HepG2 (cell line): ENCODE measurements around the gene RASSF7. TPM values are rescaled to one million over a fixed set of nuclear protein-coding genes. Genes with fewer than 3 reads are reported as not detected.

Experiments
- EP300 ChIP-seq, 3 experiments: sonication (generic) in 1 of 3; formaldehyde crosslinking in 1 of 3; IDR thresholded peaks; 2 replicates each; pipeline versions ENCODE4 v1.5.1 to v1.6.1; 2011 to 2020; ENCODE audit warnings: low read depth in 2 of 3, low read length in 2 of 3, borderline replicate concordance in 1 of 3, improper control_type of control experiment in 1 of 3, mild to moderate bottlenecking in 1 of 3, missing genetic modification reagents in 1 of 3, moderate library complexity in 1 of 3
- GATAD1 ChIP-seq: IDR thresholded peaks from 2 replicates; pipeline ENCODE4 v1.6.1; 2016; ENCODE audit warnings: missing genetic modification reagents, missing compliant biosample characterization
- HOXA3 ChIP-seq: sonication (generic); formaldehyde crosslinking; IDR thresholded peaks from 2 replicates; pipeline ENCODE4 v1.5.0; 2020; ENCODE audit warnings: missing genetic modification reagents
- HOXA9 ChIP-seq: sonication (generic); formaldehyde crosslinking; IDR thresholded peaks from 2 replicates; pipeline ENCODE4 v1.8.1; 2022; ENCODE audit warnings: missing genetic modification reagents, mild to moderate bottlenecking, moderate library complexity, borderline replicate concordance
- NFATC3 ChIP-seq: sonication (generic); formaldehyde crosslinking; IDR thresholded peaks from 2 replicates; pipeline ENCODE4 v1.5.1; 2020; ENCODE audit warnings: mild to moderate bottlenecking, missing genetic modification reagents
- NFKB2 ChIP-seq: sonication (generic); formaldehyde crosslinking; IDR thresholded peaks from 2 replicates; pipeline ENCODE4 v1.4.0; 2020; ENCODE audit warnings: missing genetic modification reagents, borderline replicate concordance
- SAP130 ChIP-seq: IDR thresholded peaks from 2 replicates; pipeline ENCODE4 v1.6.1; 2016; ENCODE audit warnings: low read depth
- SP1 ChIP-seq, 2 experiments: fragments of 450-650 bp in 1 of 2; sonication (generic) in 1 of 2; formaldehyde crosslinking in 1 of 2; IDR thresholded peaks; 2 replicates each; pipeline versions ENCODE4 v1.4.0 to v1.6.1; 2016 to 2020; ENCODE audit warnings: missing genetic modification reagents in 1 of 2
- SRSF4 ChIP-seq: fragments of 200-400 bp; formaldehyde crosslinking; IDR thresholded peaks from one replicate; pipeline ENCODE4 v1.6.1; 2018; ENCODE audit warnings: mild to moderate bottlenecking, low read depth, low read length, moderate library complexity; ENCODE audit not compliant: poor library complexity, severe bottlenecking
- TBX2 ChIP-seq: sonication (generic); formaldehyde crosslinking; IDR thresholded peaks from 2 replicates; pipeline ENCODE4 v1.5.0; 2020; ENCODE audit warnings: missing genetic modification reagents, mild to moderate bottlenecking, borderline replicate concordance
- ZFX ChIP-seq: sonication (generic); formaldehyde crosslinking; IDR thresholded peaks from 2 replicates; pipeline ENCODE4 v1.4.0; 2020; ENCODE audit warnings: mild to moderate bottlenecking, low read depth, missing genetic modification reagents, moderate library complexity
- ZNF225 ChIP-seq: sonication (generic); formaldehyde crosslinking; IDR thresholded peaks from 2 replicates; pipeline ENCODE4 v1.4.0; 2020; ENCODE audit warnings: mild to moderate bottlenecking, missing genetic modification reagents
- ZNF703 ChIP-seq: sonication (generic); formaldehyde crosslinking; IDR thresholded peaks from 2 replicates; pipeline ENCODE4 v1.5.1; 2020; ENCODE audit warnings: missing genetic modification reagents, mild to moderate bottlenecking, moderate library complexity, borderline replicate concordance
- ZNF878 ChIP-seq: sonication (generic); formaldehyde crosslinking; IDR thresholded peaks from 2 replicates; pipeline ENCODE4 v1.8.1; 2023; ENCODE audit warnings: mild to moderate bottlenecking, missing genetic modification reagents, moderate library complexity
- ZNF891 ChIP-seq: sonication (generic); formaldehyde crosslinking; IDR thresholded peaks from 2 replicates; pipeline ENCODE4 v1.5.0; 2020; ENCODE audit warnings: mild to moderate bottlenecking, missing genetic modification reagents
- polyA plus RNA-seq, 8 experiments: library from polyadenylated mRNA; depleted of rRNA in 3 of 8; stranded (reverse) in 7 of 8; unstranded in 1 of 8; fragments of >200 nt; fragmentation: Illumina TruSeq in 4 of 8; extraction: Trizol in 4 of 8; gene quantifications; 2 replicates each; pipeline versions ENCODE4 v1.2.1 to v1.2.3, GENCODE V29; 2011 to 2016; ENCODE audit warnings: low read depth in 4 of 8, missing spikeins in 1 of 8, mixed read lengths in 1 of 8; ENCODE audit not compliant: insufficient read depth in 1 of 8
- total RNA-seq, 5 experiments: library from RNA; depleted of rRNA; stranded (reverse); fragments of >200 nt; fragmentation: Illumina TruSeq; extraction: Trizol; gene quantifications; 2 replicates each; pipeline ENCODE4 v1.2.3, GENCODE V29; 2016; ENCODE audit warnings: low read depth in 1 of 5
- TF ChIP-seq, protein P1 (sequence below): fragments of 450-650 bp; IDR thresholded peaks from 2 replicates; pipeline ENCODE4 v1.6.1; 2016
- TF ChIP-seq, protein P2 (sequence below): sonication (generic); formaldehyde crosslinking; IDR thresholded peaks from 2 replicates; pipeline ENCODE4 v1.8.0; 2022; ENCODE audit warnings: mild to moderate bottlenecking, missing genetic modification reagents, borderline replicate concordance
- TF ChIP-seq, protein P3 (sequence below): conservative IDR thresholded peaks from 2 replicates; pipeline ENCODE4 v1.6.1; 2018; ENCODE audit warnings: missing genetic modification reagents
- TF ChIP-seq, protein P4 (sequence below): sonication (generic); formaldehyde crosslinking; IDR thresholded peaks from 2 replicates; pipeline ENCODE4 v1.4.0; 2020; ENCODE audit warnings: missing genetic modification reagents
- TF ChIP-seq, protein P5 (sequence below): sonication (generic); formaldehyde crosslinking; IDR thresholded peaks from 2 replicates; pipeline ENCODE4 v1.4.0; 2020; ENCODE audit warnings: mild to moderate bottlenecking, missing genetic modification reagents
- TF ChIP-seq, protein P6 (sequence below): IDR thresholded peaks from 2 replicates; pipeline ENCODE4 v1.6.1; 2012; ENCODE audit warnings: inconsistent platforms

Gene RASSF7
- total and polyA plus RNA-seq, 2 of the 13 experiments (the other 11 are each of a cell fraction or from before 2014, with no cell fraction given), result 20.2 to 28.6 TPM

DNA sequence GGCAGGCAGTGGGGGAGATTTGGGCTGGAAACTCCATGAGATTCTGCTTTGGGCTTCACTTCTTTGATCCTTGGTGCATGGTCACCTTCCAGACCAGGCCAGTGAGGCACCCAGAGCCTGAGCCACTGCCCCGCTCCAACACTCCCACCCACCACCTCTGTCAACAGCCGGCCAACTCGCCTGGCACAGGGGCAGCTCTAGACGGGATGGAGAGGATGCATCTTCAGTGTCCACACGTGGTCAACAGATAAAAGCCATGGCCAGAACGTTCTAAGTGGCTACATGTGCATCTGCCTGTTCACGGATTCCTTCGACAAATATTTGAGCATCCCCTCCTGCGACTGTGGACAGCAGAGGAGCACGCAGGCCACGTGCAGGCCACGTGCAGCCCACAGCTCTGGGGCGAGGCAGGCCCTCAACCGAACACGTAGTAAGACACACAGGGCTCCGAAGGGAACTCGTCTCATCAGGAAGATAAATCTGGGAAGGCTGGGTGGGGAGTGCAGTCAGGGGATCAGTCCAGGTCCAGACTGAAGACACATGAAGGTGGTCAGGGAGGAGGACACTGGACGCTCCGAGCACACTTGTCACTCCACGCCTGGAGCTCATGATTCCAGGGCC lies 22.2 kb upstream of the RASSF7 start (continued):
- TF ChIP-seq, protein P1, sequence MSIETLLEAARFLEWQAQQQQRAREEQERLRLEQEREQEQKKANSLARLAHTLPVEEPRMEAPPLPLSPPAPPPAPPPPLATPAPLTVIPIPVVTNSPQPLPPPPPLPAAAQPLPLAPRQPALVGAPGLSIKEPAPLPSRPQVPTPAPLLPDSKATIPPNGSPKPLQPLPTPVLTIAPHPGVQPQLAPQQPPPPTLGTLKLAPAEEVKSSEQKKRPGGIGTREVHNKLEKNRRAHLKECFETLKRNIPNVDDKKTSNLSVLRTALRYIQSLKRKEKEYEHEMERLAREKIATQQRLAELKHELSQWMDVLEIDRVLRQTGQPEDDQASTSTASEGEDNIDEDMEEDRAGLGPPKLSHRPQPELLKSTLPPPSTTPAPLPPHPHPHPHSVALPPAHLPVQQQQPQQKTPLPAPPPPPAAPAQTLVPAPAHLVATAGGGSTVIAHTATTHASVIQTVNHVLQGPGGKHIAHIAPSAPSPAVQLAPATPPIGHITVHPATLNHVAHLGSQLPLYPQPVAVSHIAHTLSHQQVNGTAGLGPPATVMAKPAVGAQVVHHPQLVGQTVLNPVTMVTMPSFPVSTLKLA, result peak; percentile 87
- TF ChIP-seq, protein P2, sequence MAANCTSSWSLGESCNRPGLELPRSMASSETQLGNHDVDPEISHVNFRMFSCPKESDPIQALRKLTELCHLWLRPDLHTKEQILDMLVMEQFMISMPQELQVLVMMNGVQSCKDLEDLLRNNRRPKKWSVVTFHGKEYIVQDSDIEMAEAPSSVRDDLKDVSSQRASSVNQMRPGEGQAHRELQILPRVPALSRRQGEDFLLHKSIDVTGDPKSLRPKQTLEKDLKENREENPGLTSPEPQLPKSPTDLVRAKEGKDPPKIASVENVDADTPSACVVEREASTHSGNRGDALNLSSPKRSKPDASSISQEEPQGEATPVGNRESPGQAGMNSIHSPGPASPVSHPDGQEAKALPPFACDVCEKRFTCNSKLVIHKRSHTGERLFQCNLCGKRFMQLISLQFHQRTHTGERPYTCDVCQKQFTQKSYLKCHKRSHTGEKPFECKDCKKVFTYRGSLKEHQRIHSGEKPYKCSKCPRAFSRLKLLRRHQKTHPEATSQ, result no peak
- TF ChIP-seq EP300 (IDR thresholded peaks at IDR 0.05; ENCODE audit: low read depth in 2 of 2, low read length in 2 of 2) (no peak), EP300 (CRISPR knock-in tag; IDR thresholded peaks at IDR 0.05; ENCODE audit: borderline replicate concordance) (0 out of 2 replicates have a peak, but pooled peaks have one; percentile 20), SP1 (IDR thresholded peaks at IDR 0.05) (no peak), SP1 (CRISPR knock-in tag; IDR thresholded peaks at IDR 0.05) (no peak), ZNF878 (CRISPR knock-in tag) (0 out of 2 replicates have a peak, but pooled peaks have one; percentile 64), NFATC3 (no peak), SAP130 (CRISPR knock-in tag) (peak; percentile 32; the same call in 1 of the 2 replicates), NFKB2 (CRISPR knock-in tag) (peak; percentile 84; the same call in 1 of the 2 replicates), HOXA9 (CRISPR knock-in tag) (0 out of 2 replicates have a peak, but pooled peaks have one; percentile 31), ZNF703 (CRISPR knock-in tag) (no peak), ZNF225 (CRISPR knock-in tag) (0 out of 2 replicates have a peak, but pooled peaks have one; percentile 35), ZFX (CRISPR knock-in tag) (peak; percentile 29; the same call in 1 of the 2 replicates), SRSF4 (no peak), TBX2 (CRISPR knock-in tag) (peak; percentile 41; the same call in 1 of the 2 replicates), GATAD1 (0 out of 2 replicates have a peak, but pooled peaks have one; percentile 36), HOXA3 (CRISPR knock-in tag) (0 out of 2 replicates have a peak, but pooled peaks have one; percentile 18), ZNF891 (CRISPR knock-in tag) (peak; percentile 57; the same call in 1 of the 2 replicates)
- TF ChIP-seq, protein P3, sequence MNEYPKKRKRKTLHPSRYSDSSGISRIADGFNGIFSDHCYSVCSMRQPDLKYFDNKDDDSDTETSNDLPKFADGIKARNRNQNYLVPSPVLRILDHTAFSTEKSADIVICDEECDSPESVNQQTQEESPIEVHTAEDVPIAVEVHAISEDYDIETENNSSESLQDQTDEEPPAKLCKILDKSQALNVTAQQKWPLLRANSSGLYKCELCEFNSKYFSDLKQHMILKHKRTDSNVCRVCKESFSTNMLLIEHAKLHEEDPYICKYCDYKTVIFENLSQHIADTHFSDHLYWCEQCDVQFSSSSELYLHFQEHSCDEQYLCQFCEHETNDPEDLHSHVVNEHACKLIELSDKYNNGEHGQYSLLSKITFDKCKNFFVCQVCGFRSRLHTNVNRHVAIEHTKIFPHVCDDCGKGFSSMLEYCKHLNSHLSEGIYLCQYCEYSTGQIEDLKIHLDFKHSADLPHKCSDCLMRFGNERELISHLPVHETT, result no peak
- TF ChIP-seq, protein P4, sequence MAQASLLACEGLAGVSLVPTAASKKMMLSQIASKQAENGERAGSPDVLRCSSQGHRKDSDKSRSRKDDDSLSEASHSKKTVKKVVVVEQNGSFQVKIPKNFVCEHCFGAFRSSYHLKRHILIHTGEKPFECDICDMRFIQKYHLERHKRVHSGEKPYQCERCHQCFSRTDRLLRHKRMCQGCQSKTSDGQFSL, result no peak
- TF ChIP-seq, protein P5, sequence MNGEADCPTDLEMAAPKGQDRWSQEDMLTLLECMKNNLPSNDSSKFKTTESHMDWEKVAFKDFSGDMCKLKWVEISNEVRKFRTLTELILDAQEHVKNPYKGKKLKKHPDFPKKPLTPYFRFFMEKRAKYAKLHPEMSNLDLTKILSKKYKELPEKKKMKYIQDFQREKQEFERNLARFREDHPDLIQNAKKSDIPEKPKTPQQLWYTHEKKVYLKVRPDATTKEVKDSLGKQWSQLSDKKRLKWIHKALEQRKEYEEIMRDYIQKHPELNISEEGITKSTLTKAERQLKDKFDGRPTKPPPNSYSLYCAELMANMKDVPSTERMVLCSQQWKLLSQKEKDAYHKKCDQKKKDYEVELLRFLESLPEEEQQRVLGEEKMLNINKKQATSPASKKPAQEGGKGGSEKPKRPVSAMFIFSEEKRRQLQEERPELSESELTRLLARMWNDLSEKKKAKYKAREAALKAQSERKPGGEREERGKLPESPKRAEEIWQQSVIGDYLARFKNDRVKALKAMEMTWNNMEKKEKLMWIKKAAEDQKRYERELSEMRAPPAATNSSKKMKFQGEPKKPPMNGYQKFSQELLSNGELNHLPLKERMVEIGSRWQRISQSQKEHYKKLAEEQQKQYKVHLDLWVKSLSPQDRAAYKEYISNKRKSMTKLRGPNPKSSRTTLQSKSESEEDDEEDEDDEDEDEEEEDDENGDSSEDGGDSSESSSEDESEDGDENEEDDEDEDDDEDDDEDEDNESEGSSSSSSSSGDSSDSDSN (CRISPR knock-in tag), result no peak
- TF ChIP-seq, protein P6, sequence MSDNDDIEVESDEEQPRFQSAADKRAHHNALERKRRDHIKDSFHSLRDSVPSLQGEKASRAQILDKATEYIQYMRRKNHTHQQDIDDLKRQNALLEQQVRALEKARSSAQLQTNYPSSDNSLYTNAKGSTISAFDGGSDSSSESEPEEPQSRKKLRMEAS, result peak; percentile 90
